PFSK-1 (cell line): Measurements from ENCODE around the gene SPTBN4.

Source experiments
- TAF1 ChIP-seq: IDR thresholded peaks from 2 replicates; pipeline ENCODE4 v1.6.1; 2012; ENCODE audit warnings: low read length, control low read depth, borderline replicate concordance; ENCODE audit not compliant: insufficient read depth
- TF ChIP-seq, protein P1 (sequence below), 2 experiments: IDR thresholded peaks; 2 replicates each; pipeline versions ENCODE4 v1.6.1 to v1.8.0; 2011 to 2012; ENCODE audit warnings: low read depth in 2 of 2, low read length in 2 of 2, control low read depth in 1 of 2, inconsistent platforms in 1 of 2, mild to moderate bottlenecking in 1 of 2, moderate library complexity in 1 of 2; ENCODE audit not compliant: insufficient read depth in 1 of 2

DNA sequence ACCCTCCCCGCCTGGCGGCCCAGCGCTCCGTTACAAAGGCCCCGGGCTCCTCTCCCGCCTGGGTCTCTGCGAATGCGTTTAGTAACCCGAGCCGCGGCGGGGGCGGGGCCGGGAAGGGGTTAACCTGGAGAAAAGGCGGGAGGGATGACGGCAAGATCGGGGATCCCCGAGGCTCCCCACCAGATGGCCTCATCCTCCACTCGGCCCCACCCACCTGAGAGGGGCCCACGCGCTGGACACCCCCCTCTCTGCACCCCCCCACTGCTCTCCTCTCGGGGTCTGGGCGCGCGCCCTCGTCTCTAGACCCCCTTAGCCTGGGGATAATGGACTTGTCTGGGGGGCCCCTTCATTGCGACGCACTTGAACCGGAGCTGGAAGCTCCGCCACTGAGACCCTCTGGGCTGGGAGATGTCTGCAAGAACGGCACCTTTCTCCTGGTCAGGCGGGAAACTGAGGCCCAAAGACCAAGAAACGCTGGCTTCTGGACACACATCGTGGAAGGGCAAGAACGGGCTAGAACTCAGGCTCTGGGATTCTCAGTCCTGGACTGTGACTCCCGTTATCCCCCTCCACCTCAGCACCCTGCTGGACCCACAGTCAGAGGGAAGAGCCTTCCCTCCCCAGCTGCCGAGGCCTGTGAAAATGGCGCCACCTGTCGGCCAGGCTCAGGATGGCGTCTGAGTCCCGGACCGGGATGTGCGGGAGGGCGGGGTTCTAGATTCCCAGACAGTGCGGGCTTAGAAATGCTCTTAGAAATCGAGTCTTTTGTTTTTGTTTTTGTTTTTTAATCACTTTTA is 131.5 kb downstream of the SPTBN4 start:
- TF ChIP-seq, protein P1, sequence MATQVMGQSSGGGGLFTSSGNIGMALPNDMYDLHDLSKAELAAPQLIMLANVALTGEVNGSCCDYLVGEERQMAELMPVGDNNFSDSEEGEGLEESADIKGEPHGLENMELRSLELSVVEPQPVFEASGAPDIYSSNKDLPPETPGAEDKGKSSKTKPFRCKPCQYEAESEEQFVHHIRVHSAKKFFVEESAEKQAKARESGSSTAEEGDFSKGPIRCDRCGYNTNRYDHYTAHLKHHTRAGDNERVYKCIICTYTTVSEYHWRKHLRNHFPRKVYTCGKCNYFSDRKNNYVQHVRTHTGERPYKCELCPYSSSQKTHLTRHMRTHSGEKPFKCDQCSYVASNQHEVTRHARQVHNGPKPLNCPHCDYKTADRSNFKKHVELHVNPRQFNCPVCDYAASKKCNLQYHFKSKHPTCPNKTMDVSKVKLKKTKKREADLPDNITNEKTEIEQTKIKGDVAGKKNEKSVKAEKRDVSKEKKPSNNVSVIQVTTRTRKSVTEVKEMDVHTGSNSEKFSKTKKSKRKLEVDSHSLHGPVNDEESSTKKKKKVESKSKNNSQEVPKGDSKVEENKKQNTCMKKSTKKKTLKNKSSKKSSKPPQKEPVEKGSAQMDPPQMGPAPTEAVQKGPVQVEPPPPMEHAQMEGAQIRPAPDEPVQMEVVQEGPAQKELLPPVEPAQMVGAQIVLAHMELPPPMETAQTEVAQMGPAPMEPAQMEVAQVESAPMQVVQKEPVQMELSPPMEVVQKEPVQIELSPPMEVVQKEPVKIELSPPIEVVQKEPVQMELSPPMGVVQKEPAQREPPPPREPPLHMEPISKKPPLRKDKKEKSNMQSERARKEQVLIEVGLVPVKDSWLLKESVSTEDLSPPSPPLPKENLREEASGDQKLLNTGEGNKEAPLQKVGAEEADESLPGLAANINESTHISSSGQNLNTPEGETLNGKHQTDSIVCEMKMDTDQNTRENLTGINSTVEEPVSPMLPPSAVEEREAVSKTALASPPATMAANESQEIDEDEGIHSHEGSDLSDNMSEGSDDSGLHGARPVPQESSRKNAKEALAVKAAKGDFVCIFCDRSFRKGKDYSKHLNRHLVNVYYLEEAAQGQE (IDR thresholded peaks at IDR 0.05; ENCODE audit: insufficient read depth in 1 of 2, low read depth in 2 of 2, low read length in 2 of 2): 0 out of 4 replicates have a peak, but pooled peaks of 1 of the 2 experiments have one; percentile 40
- no peak for TF ChIP-seq TAF1
